IMR-90 (cell line): Measurements from ENCODE around the gene NTM. TPM values are rescaled to one million over a fixed set of nuclear protein-coding genes. Genes with fewer than 3 reads are reported as not detected.

Source experiments
- ATAC-seq: fragments of 200-7000 bp; cut with Tn5 transposase; 2 replicates; pipeline ENCODE4 v1.9.1; 2020; ENCODE audit warnings: low read depth, mild to moderate bottlenecking, moderate library complexity
- BruUV-seq: library from RNA; stranded (reverse); fragments of 400-500 nt; replicated peaks from 2 replicates; lab custom pipeline; 2021; lab: Mats Ljungman, UMichigan
- CTCF ChIA-PET: fragments of 300-600 bp; formaldehyde crosslinking; extraction: SDS; loops from one replicate; lab custom pipeline; 2021; ENCODE audit warnings: antibody characterized with exemption; lab: Yijun Ruan, JAX
- POLR2A ChIA-PET: fragments of 300-600 bp; sonication (Branson Sonifier 250); formaldehyde crosslinking; loops from one replicate; lab custom pipeline; 2022; ENCODE audit warnings: antibody characterized with exemption; ENCODE audit not compliant: unreplicated experiment; lab: Charles Lee
- DNase-seq: peaks from one replicate; pipeline ENCODE4 v3.0.0; 2013
- H2AFZ ChIP-seq: replicated peaks from 2 replicates; pipeline ENCODE3; 2013; ENCODE audit warnings: low read length, mild to moderate bottlenecking; ENCODE audit not compliant: poor library complexity
- H2AK5ac ChIP-seq: 2 replicates; pipeline ENCODE4 v1.6.1; 2013; ENCODE audit warnings: low read depth, low read length, inconsistent platforms
- H2AK9ac ChIP-seq: replicated peaks from 2 replicates; pipeline ENCODE3; 2013; ENCODE audit warnings: mild to moderate bottlenecking, low read depth, low read length, moderate library complexity; ENCODE audit not compliant: poor library complexity
- H2BK120ac ChIP-seq: 2 replicates; pipeline ENCODE4 v1.6.1; 2013; ENCODE audit warnings: low read depth, low read length, inconsistent platforms
- H2BK15ac ChIP-seq: 3 replicates; pipeline ENCODE4 v1.6.1; 2013; ENCODE audit warnings: low read depth, low read length, inconsistent platforms
- H2BK20ac ChIP-seq: 2 replicates; pipeline ENCODE4 v1.6.1; 2013; ENCODE audit warnings: low read depth, mild to moderate bottlenecking, inconsistent platforms, low read length, moderate library complexity
- H2BK5ac ChIP-seq: 2 replicates; pipeline ENCODE4 v1.6.1; 2013; ENCODE audit warnings: mild to moderate bottlenecking, low read depth, low read length, inconsistent platforms; ENCODE audit not compliant: poor library complexity, severe bottlenecking
- H3K14ac ChIP-seq: replicated peaks from 2 replicates; pipeline ENCODE4 v1.6.1; 2013; ENCODE audit warnings: low read depth, low read length, inconsistent platforms
- H3K18ac ChIP-seq: 2 replicates; pipeline ENCODE4 v1.6.1; 2013; ENCODE audit warnings: low read depth, low read length, control low read depth
- H3K23ac ChIP-seq: 2 replicates; pipeline ENCODE4 v1.6.1; 2013; ENCODE audit warnings: low read depth, low read length, inconsistent platforms
- H3K27ac ChIP-seq: 2 replicates; pipeline ENCODE4 v1.5.1; 2013; ENCODE audit warnings: mild to moderate bottlenecking, control low read depth, low read length; ENCODE audit not compliant: insufficient read depth
- H3K27me3 ChIP-seq: 2 replicates; pipeline ENCODE4 v1.6.1; 2013; ENCODE audit warnings: low read length; ENCODE audit not compliant: control insufficient read depth, insufficient read depth
- H3K36me3 ChIP-seq: 2 replicates; pipeline ENCODE4 v1.6.1; 2013; ENCODE audit warnings: low read length, mixed read lengths; ENCODE audit not compliant: control insufficient read depth, insufficient read depth
- H3K4ac ChIP-seq: 2 replicates; pipeline ENCODE4 v1.6.1; 2013; ENCODE audit warnings: low read depth, low read length, inconsistent platforms
- H3K4me1 ChIP-seq: 2 replicates; pipeline ENCODE4 v1.6.1; 2013; ENCODE audit warnings: low read length, mixed read lengths; ENCODE audit not compliant: control insufficient read depth, insufficient read depth
- H3K4me2 ChIP-seq: 2 replicates; pipeline ENCODE4 v1.6.1; 2013; ENCODE audit warnings: low read depth, mild to moderate bottlenecking, control low read depth, low read length, moderate library complexity
- H3K4me3 ChIP-seq: 2 replicates; pipeline ENCODE4 v1.5.1; 2013; ENCODE audit warnings: low read depth, mild to moderate bottlenecking, control low read depth, low read length, moderate library complexity; ENCODE audit not compliant: insufficient read depth
- H3K56ac ChIP-seq: 2 replicates; pipeline ENCODE4 v1.6.1; 2013; ENCODE audit warnings: low read length, inconsistent platforms; ENCODE audit not compliant: insufficient read depth; ENCODE audit errors: extremely low read depth
- H3K79me1 ChIP-seq, 2 experiments: 2 replicates each; pipeline ENCODE4 v1.6.1; 2013; ENCODE audit warnings: low read length in 2 of 2, inconsistent platforms in 1 of 2, low read depth in 1 of 2
- H3K9ac ChIP-seq: 2 replicates; pipeline ENCODE4 v1.6.1; 2013; ENCODE audit warnings: low read depth, low read length, control low read depth
- H3K9me1 ChIP-seq: 2 replicates; pipeline ENCODE4 v1.6.1; 2013; ENCODE audit warnings: low read length, inconsistent platforms; ENCODE audit not compliant: insufficient read depth
- H3K9me3 ChIP-seq: 2 replicates; pipeline ENCODE4 v1.6.1; 2013; ENCODE audit warnings: low read length; ENCODE audit not compliant: control insufficient read depth, insufficient read depth
- H4K20me1 ChIP-seq: 2 replicates; pipeline ENCODE4 v1.6.1; 2013; ENCODE audit warnings: low read length, inconsistent platforms; ENCODE audit not compliant: insufficient read depth
- H4K5ac ChIP-seq: 2 replicates; pipeline ENCODE4 v1.6.1; 2013; ENCODE audit warnings: mild to moderate bottlenecking, low read depth, low read length, control low read depth
- H4K8ac ChIP-seq, 2 experiments: 2 replicates each; pipeline ENCODE4 v1.6.1; 2013; ENCODE audit warnings: low read depth in 2 of 2, low read length in 2 of 2, control low read depth in 1 of 2, inconsistent platforms in 1 of 2
- H4K91ac ChIP-seq: 2 replicates; pipeline ENCODE4 v1.6.1; 2013; ENCODE audit warnings: low read depth, low read length, inconsistent platforms; ENCODE audit not compliant: insufficient read depth
- CEBPB ChIP-seq: IDR thresholded peaks from 2 replicates; pipeline ENCODE4 v1.6.1; 2012; ENCODE audit warnings: low read depth, low read length, improper control_type of control experiment
- NFE2L2 ChIP-seq: fragments of 150-350 bp; IDR thresholded peaks from 2 replicates; pipeline ENCODE4 v1.6.1; 2016; ENCODE audit warnings: low read depth, mild to moderate bottlenecking, low read length
- RAD21 ChIP-seq: IDR thresholded peaks from 2 replicates; pipeline ENCODE4 v1.6.1; 2012; ENCODE audit warnings: low read length, improper control_type of control experiment
- WGBS, 2 experiments: methylation state at CpG; one replicate each; pipeline versions ENCODE4 v1.1.5 to v1.1.7; 2013; ENCODE audit warnings: missing lambda C conversion rate in 2 of 2; ENCODE audit not compliant: insufficient read length in 1 of 2; ENCODE audit errors: extremely low coverage in 2 of 2; 5-methylcytosine and 5-hydroxymethylcytosine counted together
- dilution Hi-C: fragments of 300-500 bp; cut with HindIII; formaldehyde crosslinking; loops from one replicate; pipeline ENCODE4 v1.14.3; 2018; ENCODE audit warnings: low sequenced_read_pairs; ENCODE audit not compliant: unreplicated experiment
- in situ Hi-C: fragments of 300-500 bp; cut with MboI; formaldehyde crosslinking; loops from 3 replicates; pipeline ENCODE4 v1.14.3; 2019; ENCODE audit warnings: low sequenced_read_pairs, inconsistent platforms, mixed read lengths
- intact Hi-C: fragments of 100-400 bp; cut with micrococcal nuclease; formaldehyde crosslinking; loops from 2 replicates; pipeline ENCODE4 v1.10.0; 2022
- polyA plus RNA-seq, 3 experiments: library from polyadenylated mRNA; depleted of rRNA; stranded (reverse); fragments of >200 nt; gene quantifications; 2 replicates each; pipeline ENCODE4 v1.2.3, GENCODE V29; 2012; ENCODE audit warnings: low replicate concordance in 1 of 3
- total RNA-seq: library from RNA; depleted of rRNA; stranded (reverse); fragments of >200 nt; gene quantifications from 2 replicates; pipeline ENCODE4 v1.2.3, GENCODE V29; 2012

Gene NTM
- total and polyA plus RNA-seq, 2 of the 4 experiments (the other 2 are of a cell fraction): 19.5 to 25.5 TPM

DNA sequence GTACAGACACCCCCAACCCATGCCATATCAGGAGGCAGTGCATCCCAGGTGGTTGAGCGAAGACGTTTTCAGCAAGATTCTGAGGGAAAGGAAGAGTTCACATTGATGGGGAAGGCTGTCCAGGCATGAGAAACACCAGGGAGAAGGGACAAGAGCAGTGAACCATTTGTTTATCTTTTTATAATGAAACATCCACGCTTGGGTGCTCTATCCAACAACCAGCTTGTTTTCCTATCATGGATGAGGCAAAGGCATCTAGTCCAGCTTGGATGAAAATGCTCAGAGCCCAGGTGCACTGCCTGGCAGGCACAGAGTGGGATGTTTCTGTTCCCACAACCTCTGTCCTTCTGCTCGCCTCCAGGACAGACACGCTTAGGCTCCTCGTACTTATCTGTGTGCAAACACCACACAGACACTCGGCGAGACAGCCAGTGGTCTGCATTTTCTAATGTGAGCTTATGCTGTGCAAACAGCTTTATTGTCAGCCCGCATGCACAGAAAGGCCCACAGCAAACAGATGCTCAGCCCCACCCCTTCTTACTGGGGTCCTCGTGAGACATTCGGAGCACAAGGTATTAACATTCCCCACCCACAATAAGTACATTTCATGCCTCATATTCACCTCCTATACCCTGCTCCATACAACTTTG lies 45.4 kb upstream of the NTM start:
- ChIA-PET CTCF (no interaction called here), POLR2A (no interaction called here)
- no peak overlapping the region for H3K27ac ChIP-seq
- H3K9me3 ChIP-seq: no peaks in the 10 kb centered on the region
- no peak overlapping the region for H3K56ac ChIP-seq
- H4K91ac ChIP-seq: no peak overlapping the region
- H3K9me1 ChIP-seq: no peaks in the 10 kb centered on the region
- no peak for TF ChIP-seq RAD21
- no peak for TF ChIP-seq NFE2L2
- no peak for TF ChIP-seq CEBPB
- no peak overlapping the region for H2BK20ac ChIP-seq
- no peak overlapping the region for H3K23ac ChIP-seq
- DNase-seq (no peak), ATAC-seq (no peak)
- 78% methylated on average over 2 of the region's 11 CpGs; no CpG with 5 or more reads in 1 of the 2 experiments for WGBS, 2 experiments
- H4K5ac ChIP-seq: no peak overlapping the region
- no peak overlapping the region for H4K8ac ChIP-seq
- no peak overlapping the region for H3K9ac ChIP-seq
- H2AK9ac ChIP-seq: no peak overlapping the region
- H4K20me1 ChIP-seq: no peaks in the 10 kb centered on the region
- H3K4ac ChIP-seq: no peak overlapping the region
- no TSS peak for BruUV-seq
- no peak overlapping the region for H3K4me3 ChIP-seq
- H2AK5ac ChIP-seq: no peak overlapping the region
- intact Hi-C loops: no loop called here
- dilution Hi-C loops: no loop called here
- no peaks in the 10 kb centered on the region for H3K27me3 ChIP-seq
- no peaks in the 10 kb centered on the region for H3K79me1 ChIP-seq
- H3K36me3 ChIP-seq: no peaks in the 10 kb centered on the region
- in situ Hi-C loops: no loop called here
- no peak overlapping the region for H2AFZ ChIP-seq
- H3K4me1 ChIP-seq: no peaks in the 10 kb centered on the region
- H3K18ac ChIP-seq: no peak overlapping the region
- H3K14ac ChIP-seq: no peak overlapping the region
- no peak overlapping the region for H2BK120ac ChIP-seq
- no peak overlapping the region for H3K4me2 ChIP-seq
- H2BK15ac ChIP-seq: no peak overlapping the region
- no peak overlapping the region for H2BK5ac ChIP-seq
